Activated CD4-positive, alpha-beta T cell treated with anti-CD3 and anti-CD28 coated beads, Interleukin-2, amount 50 U/mL, for 24 hours (primary cell): ENCODE measurements around the gene CPB2.

Experiments used
- DNase-seq, 2 donors: peaks; one replicate each; pipeline ENCODE4 v3.0.0-alpha.2; 2020; ENCODE audit warnings: low read depth in 1 of 2, low spot score in 1 of 2

CPB2 gene

GRCh38 chr13:46006688-46007452 is 98.0 kb downstream of the CPB2 start:
- no peak for DNase-seq

- no peak for DNase-seq
Observed at GRCh38 chr13:46004491-46004890, 100.3 kb downstream of the CPB2 start.
